GM19240 (cell line): ENCODE data around the gene SH3BP1.

Source experiments
- DNase-seq: peaks from one replicate; pipeline ENCODE4 v3.0.0; 2011; ENCODE audit warnings: low spot score; ENCODE audit not compliant: insufficient read length

The SH3BP1 gene

DNA sequence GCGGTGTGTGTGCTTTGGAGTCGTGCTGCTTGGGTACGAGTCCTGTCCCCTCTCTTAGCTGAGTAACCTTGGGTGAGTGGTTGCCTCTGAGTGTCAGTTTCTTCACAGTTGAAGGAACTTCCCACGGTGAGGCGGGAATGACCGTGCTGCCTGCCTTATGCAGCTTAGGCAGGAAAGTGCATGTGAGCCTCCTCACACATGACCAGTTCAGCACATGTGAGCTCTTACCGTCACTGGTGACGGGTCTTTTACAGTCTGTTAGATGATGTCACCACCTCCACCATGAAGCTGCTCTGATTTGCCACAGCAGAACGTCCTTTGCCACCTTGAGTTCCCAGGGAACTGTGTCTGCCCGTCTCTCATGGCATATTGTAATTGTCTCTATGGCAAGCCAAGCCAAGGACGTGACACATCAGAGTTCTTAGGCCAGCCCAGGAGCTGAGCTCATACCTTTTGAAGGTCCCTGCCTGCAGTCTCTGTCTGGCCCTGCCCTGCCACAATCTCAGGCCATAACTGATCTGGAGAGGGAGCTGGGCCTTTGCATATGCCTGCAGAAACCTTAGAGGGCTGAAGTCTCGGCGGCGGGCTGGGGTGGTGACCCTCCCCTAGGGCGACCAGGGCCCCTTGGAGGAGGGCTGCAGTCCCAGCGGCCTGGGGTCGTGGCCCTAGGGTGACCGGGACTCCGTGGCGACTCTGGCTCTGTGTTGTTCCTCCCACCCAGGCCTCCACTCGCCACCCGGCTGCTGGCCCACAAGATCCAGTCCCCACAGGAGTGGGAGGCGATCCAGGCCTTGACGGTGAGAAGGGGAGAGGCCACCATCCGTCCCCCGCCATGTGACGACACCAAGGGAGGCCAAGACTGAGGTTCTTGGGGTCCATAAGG, 23.0 kb upstream of the SH3BP1 start:
- DNase-seq: no peak

DNA sequence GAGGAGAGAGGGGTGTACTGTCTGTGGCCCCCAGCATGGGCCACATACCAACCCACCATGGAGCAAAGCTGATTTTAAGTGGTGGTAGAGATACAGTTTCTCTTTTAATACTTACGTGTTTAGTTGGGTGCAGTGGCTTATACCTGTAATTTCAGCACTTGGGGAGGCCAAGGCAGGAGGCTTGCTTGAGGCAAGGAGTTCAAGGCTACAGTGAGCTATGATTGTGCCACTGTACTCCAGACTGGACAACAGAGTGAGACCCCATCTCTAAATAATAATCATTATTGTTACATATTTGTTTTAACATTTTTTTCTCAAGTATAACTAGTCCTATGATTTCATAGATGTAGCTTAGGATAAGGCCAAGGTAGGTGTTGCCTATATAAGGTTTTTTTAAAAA, 22.0 kb upstream of the SH3BP1 start:
- DNase-seq: no peak

DNA sequence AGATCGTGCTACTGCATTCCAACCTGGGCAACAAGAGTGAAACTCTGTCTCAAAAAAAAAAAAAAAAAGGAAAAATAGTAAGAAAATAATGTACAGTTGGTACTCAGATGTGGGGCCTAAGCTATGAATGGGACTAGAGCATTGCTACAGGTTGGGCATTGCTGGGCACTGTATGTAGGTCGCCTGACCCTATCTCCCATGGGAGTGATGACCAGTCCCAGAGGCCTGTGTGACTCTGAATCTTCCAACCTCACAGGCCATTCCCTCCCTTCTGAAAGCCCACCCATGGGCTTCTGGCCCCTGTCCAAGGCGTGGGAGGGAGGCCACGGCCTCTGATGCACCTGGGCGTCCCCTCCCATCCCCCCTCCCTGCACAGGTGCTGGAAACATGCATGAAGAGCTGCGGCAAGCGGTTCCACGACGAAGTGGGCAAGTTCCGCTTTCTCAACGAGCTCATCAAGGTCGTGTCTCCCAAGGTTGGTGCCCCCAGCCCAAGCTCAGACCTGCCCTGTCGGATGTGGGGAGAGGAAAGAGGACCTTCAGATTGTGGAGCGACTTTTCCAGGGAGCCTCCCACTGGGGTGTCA, 21.3 kb upstream of the SH3BP1 start:
- no peak for DNase-seq

DNA sequence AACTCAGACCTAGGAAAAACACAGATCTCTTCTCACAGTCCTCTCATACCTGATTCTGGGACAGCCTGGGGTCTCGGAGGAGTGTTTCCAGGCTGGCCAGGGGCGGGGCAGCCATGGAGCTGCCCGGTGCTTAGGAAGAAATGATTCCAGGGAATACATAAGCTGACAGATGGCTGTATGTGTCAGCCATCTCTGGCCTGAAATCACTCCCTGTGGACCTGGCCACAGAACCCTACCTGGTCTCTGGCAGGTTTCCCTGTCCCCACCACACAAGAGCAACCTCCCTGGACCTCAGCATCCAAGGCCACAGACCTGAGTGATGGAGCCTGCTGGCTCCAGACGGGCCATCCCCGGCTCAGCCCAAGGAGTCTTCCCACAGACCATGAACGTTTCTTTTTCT, 20.8 kb upstream of the SH3BP1 start:
- DNase-seq: no peak

GRCh38 chr22:37619991-37620390, 19.5 kb upstream of the SH3BP1 start:
- no peak for DNase-seq

DNA sequence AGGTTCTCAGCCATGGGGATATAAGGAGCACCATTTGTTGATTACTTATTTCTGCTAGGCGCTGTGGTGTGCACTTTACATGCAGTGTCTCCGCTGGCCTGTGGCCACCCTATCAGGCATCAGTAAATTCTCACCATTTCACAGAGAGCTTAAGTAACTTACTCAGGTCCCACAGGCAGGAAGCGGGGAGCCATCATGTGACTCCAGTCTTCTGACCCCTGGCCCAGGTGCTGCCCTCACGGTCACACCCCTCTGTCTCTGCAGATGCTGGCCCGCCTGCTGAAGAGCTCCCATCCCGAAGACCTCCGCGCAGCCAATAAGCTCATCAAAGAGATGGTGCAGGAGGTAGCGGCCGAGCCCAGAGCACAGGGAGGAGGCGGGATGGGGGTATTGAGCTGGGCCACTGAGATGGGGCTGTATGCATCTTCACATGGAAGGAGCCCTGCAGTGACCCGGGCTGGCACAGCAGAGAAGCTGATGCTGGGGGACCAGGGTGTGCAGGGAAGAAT, 18.1 kb upstream of the SH3BP1 start:
- no peak for DNase-seq

GRCh38 chr22:37623075-37624016, 16.1 kb upstream of the SH3BP1 start:
- peak; percentile 79 for DNase-seq

GRCh38 chr22:37624017-37624365, 15.5 kb upstream of the SH3BP1 start:
- no peak for DNase-seq

DNA sequence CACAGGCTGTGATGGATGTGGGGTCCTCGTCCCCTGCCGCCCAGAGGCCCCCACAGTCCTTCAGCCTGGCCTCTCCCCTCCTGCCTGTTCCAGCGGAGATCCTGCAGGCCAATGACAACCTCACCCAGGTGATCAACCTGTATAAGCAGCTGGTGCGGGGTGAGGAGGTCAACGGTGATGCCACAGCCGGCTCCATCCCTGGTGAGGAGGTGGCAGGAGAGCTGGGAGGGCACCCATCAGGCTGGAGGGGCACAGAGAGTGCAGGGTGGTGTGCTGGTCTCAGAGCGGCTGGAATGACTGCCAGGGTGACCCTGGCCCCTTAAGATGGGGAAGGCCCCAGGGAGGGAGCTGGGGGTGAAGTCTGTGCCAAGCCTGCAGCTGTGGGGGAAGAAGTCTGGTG, 14.6 kb upstream of the SH3BP1 start:
- DNase-seq: no peak

- DNase-seq: no peak
These were observed 13.7 kb upstream of the SH3BP1 start for GRCh38 chr22:37625737-37626136.

- DNase-seq: no peak
These were observed 13.3 kb upstream of the SH3BP1 start for GRCh38 chr22:37626144-37626543.

DNA sequence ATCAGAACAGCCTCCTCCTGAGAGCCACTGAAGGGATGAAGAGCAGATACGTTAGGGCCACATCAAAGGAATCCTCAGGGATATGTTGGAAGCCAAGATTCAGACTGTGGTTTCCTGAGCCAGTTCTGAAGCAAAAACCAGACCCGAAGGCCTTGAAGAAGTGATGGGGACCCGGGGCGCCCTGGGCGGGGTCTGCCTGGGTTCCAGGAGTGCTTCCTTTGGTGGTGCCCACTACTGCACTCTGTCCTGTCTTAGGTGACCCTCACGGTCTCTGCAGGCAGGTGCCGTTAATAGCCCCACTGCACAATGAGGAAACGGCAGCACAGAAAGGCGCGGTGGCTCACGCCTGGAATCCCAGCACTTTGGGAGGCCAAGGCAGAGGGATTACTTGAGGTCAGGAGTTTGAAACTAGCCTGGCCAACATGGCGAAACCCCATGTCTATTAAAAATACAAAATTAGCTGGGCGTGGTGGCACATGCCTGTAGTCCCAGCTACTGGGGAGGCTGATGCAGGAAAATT, 12.9 kb upstream of the SH3BP1 start:
- DNase-seq: no peak

- DNase-seq: no peak
These were observed 12.3 kb upstream of the SH3BP1 start for GRCh38 chr22:37627121-37627520.

GRCh38 chr22:37627545-37627944, 11.9 kb upstream of the SH3BP1 start:
- no peak for DNase-seq

DNA sequence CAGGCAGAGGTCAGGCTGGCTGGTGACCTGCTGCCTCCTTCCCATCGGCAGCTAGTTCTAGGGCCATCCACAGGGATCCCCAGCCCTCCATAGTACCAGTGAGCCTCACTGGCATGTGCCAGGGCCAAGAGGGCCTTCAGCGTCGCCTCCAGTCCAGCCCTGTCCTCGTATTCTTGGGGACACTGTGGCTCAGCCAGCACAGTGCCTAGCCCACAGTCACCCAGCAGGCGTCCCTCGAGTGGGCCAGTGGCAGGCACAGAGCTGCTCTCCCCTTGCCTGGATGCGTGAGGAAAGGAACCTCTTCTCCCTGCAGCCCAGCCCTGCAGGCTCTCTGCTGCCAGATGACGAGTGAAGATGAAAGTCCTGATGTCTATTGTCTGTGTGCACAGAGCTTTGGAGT, 10.6 kb upstream of the SH3BP1 start:
- DNase-seq: no peak

GRCh38 chr22:37629928-37630327, 9.5 kb upstream of the SH3BP1 start:
- DNase-seq: no peak

DNA sequence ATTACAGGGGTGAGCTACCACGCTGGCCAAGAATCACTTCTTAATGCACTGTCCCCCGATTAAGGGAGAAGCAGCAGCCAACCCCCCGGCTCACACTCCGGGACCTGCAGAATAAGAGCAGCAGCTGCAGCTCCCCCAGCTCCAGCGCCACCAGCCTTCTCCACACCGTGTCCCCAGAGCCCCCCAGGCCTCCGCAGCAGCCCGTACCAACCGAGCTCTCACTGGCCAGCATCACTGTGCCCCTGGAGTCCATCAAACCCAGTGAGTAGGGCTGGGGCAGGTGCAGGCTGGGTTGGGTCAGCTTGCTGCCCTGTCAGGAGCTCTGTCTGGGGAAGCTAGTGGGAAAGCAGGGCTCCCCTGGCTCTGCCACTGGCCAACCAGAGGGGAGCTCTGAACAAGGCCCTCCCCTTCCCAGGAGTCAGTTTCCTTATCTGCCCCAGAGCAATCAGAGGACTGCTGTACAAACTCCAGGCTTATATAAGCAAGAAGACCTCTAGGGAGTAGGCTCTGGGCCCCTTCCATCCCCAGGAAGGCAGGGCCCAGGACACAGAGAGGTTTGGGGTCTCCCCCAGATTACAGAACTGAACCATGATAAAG, 8.5 kb upstream of the SH3BP1 start:
- no peak for DNase-seq

- DNase-seq: no peak
These were observed 7.9 kb upstream of the SH3BP1 start for GRCh38 chr22:37631448-37632173.

DNA sequence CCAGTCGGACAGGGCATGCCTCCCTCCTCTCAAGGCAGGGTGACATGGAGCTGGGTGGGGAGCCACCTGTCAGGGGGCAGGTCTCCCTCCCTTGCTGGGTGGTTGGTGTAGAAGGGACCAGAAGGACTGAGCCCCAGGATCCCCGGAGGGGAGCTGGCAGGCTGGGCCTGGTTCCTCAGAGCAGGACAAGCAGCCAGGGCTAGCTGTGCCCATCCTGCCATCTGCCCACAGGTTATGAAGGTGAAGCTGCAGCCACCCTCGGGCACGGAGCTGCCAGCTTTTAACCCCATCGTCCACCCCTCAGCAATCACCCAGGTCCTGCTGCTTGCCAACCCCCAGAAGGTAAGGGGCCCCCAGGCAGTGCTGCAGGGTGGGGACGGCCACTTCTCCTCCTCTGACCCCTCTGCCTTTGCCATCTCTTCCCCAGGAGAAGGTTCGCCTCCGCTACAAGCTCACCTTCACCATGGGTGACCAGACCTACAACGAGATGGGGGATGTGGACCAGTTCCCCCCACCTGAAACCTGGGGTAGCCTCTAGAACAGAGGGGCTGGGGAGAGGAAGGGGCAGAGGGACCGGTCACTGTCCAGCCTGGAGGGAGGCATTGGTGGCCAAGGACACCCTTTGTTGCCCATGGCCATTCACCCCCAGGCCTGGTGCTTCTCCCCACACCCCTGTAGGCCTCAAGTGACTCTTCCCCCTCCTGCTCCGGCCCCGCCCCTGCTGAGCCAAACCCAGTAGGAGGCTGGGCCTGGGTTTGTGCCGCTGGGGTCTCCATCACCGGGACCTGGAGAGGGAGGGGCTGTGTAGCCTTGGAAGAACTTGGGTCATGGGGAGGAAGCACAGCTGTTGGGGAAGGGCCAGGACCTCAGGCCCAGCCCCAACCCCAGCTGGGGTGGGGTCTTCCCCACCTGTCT, 7.0 kb upstream of the SH3BP1 start:
- no peak for DNase-seq
